Measurements from ENCODE around the gene MT1G.
"Not testable (repeated sequence)": the region's sequence is repeated elsewhere in the genome, so short reads cannot be mapped to it uniquely, and the experiment has no call there.

Gene MT1G

GRCh38 chr16:56684256-56684925 is 16.5 kb upstream of the MT1G start:
- DNase-seq = no peak

GRCh38 chr16:56683424-56684172 is 15.7 kb upstream of the MT1G start:
- no peak for DNase-seq

- DNase-seq = no peak
These were observed 15.0 kb upstream of the MT1G start for GRCh38 chr16:56682703-56683397.

- DNase-seq = peak; percentile 89
These were observed 14.3 kb upstream of the MT1G start, which contains the start of gene MT1X for GRCh38 chr16:56681939-56682702. Gene MT1X, plus strand, starts transcription at chr16:56682470. Its CDS starts 71 bp downstream, at chr16:56682541.

- DNase-seq = no peak
These were observed 12.0 kb upstream of the MT1G start for GRCh38 chr16:56679818-56680217.

- no peak for DNase-seq
These were observed 11.3 kb upstream of the MT1G start for GRCh38 chr16:56679078-56679730.

- no peak for DNase-seq
These were observed 9.6 kb upstream of the MT1G start for GRCh38 chr16:56677474-56677873.

- DNase-seq = peak; percentile 34
These were observed 7.9 kb upstream of the MT1G start for GRCh38 chr16:56675685-56676210.

- not testable (repeated sequence) for DNase-seq
These were observed 6.7 kb upstream of the MT1G start for GRCh38 chr16:56674570-56674969.

GRCh38 chr16:56673921-56674320 is 6.1 kb upstream of the MT1G start:
- peak; percentile 30 for DNase-seq

- DNase-seq = no peak
These were observed 5.1 kb upstream of the MT1G start for GRCh38 chr16:56672761-56673536.

GRCh38 chr16:56672171-56672570 is 4.3 kb upstream of the MT1G start:
- not testable (repeated sequence) for DNase-seq

GRCh38 chr16:56671691-56672090 is 3.8 kb upstream of the MT1G start:
- DNase-seq = not testable (repeated sequence)

- DNase-seq = no peak
These were observed 2.7 kb upstream of the MT1G start for GRCh38 chr16:56670620-56670934.

- no peak for DNase-seq
These were observed 2.2 kb upstream of the MT1G start for GRCh38 chr16:56669840-56670619.

- DNase-seq = no peak
These were observed 1.4 kb upstream of the MT1G start, which contains the start of gene MT1H for GRCh38 chr16:56669005-56669839. Gene MT1H, plus strand, starts transcription at chr16:56669814. Its CDS starts 71 bp downstream, at chr16:56669885.

GRCh38 chr16:56665286-56666261 is 2.3 kb downstream of the MT1G start:
- not testable (repeated sequence) for DNase-seq

GRCh38 chr16:56664506-56664905 is 3.4 kb downstream of the MT1G start:
- DNase-seq = no peak

All from CD4-positive, alpha-beta T cell treated with Interleukin-12 subunit alpha and Interleukin-12 subunit beta, for 1 hour (primary cell).